MM.1S (cell line): Measurements from ENCODE around the gene BCAS3.

Experiments used
- DNase-seq: peaks from one replicate; pipeline ENCODE4 v3.0.0-alpha.2; 2015
- H2AFZ ChIP-seq: fragments of 300-600 bp; sonication (generic); 2 replicates; pipeline ENCODE4 v1.6.0; 2016; ENCODE audit warnings: antibody characterized with exemption, low read length
- H3F3A ChIP-seq: fragments of 300-600 bp; sonication (generic); 2 replicates; pipeline ENCODE4 v1.6.1; 2016; ENCODE audit warnings: mild to moderate bottlenecking, antibody characterized with exemption, low read length, moderate library complexity, mixed read lengths; ENCODE audit not compliant: insufficient read depth
- H3K27ac ChIP-seq: fragments of 300-600 bp; sonication (generic); 2 replicates; pipeline ENCODE4 v1.5.1; 2016; ENCODE audit warnings: mild to moderate bottlenecking, low read length
- H3K27me3 ChIP-seq: fragments of 300-600 bp; sonication (generic); replicated peaks from 2 replicates; pipeline ENCODE4 v1.6.0; 2016; ENCODE audit warnings: low read length; ENCODE audit not compliant: insufficient read depth
- H3K36me3 ChIP-seq: fragments of 300-600 bp; sonication (generic); replicated peaks from 2 replicates; pipeline ENCODE4 v1.6.1; 2016; ENCODE audit warnings: mild to moderate bottlenecking, low read length, mixed read lengths; ENCODE audit not compliant: insufficient read depth
- H3K4me1 ChIP-seq: fragments of 300-600 bp; sonication (generic); 2 replicates; pipeline ENCODE4 v1.6.1; 2016; ENCODE audit warnings: low read length, mixed read lengths
- H3K4me2 ChIP-seq: fragments of 300-600 bp; sonication (generic); 2 replicates; pipeline ENCODE4 v1.6.0; 2016; ENCODE audit warnings: low read depth, low read length
- H3K4me3 ChIP-seq: fragments of 300-600 bp; sonication (generic); 2 replicates; pipeline ENCODE4 v1.5.1; 2016; ENCODE audit warnings: low read length, mixed read lengths
- H3K79me2 ChIP-seq: fragments of 300-600 bp; sonication (generic); 2 replicates; pipeline ENCODE4 v1.6.1; 2016; ENCODE audit warnings: mixed run types, low read length, mixed read lengths
- H3K9ac ChIP-seq: fragments of 300-600 bp; sonication (generic); 2 replicates; pipeline ENCODE4 v1.6.1; 2016; ENCODE audit warnings: low read length, mixed read lengths
- H3K9me2 ChIP-seq: fragments of 300-600 bp; sonication (generic); replicated peaks from 2 replicates; pipeline ENCODE4 v1.6.1; 2016; ENCODE audit warnings: mild to moderate bottlenecking, low read length, mixed read lengths; ENCODE audit not compliant: insufficient read depth
- H3K9me3 ChIP-seq: fragments of 300-600 bp; sonication (generic); replicated peaks from 2 replicates; pipeline ENCODE4 v1.6.1; 2016; ENCODE audit warnings: mild to moderate bottlenecking, low read length, mixed read lengths; ENCODE audit not compliant: insufficient read depth
- H4K20me1 ChIP-seq: fragments of 300-600 bp; sonication (generic); 2 replicates; pipeline ENCODE4 v1.6.1; 2016; ENCODE audit warnings: mild to moderate bottlenecking, low read length, moderate library complexity, mixed read lengths; ENCODE audit not compliant: insufficient read depth
- EZH2 ChIP-seq: fragments of 300-600 bp; sonication (generic); optimal IDR thresholded peaks from 2 replicates; pipeline ENCODE3; 2017; ENCODE audit warnings: low read depth, mild to moderate bottlenecking, antibody characterized with exemption, low read length, mixed read lengths
- EZH2phosphoT487 ChIP-seq: fragments of 300-600 bp; sonication (generic); IDR thresholded peaks from 2 replicates; pipeline ENCODE4 v1.6.1; 2018; ENCODE audit warnings: antibody characterized with exemption, low read length
- TF ChIP-seq, protein P1 (sequence below): fragments of 300-600 bp; sonication (generic); IDR thresholded peaks from 2 replicates; pipeline ENCODE4 v1.5.1; 2016; ENCODE audit warnings: antibody characterized with exemption, low read length, mixed read lengths

Gene BCAS3

DNA sequence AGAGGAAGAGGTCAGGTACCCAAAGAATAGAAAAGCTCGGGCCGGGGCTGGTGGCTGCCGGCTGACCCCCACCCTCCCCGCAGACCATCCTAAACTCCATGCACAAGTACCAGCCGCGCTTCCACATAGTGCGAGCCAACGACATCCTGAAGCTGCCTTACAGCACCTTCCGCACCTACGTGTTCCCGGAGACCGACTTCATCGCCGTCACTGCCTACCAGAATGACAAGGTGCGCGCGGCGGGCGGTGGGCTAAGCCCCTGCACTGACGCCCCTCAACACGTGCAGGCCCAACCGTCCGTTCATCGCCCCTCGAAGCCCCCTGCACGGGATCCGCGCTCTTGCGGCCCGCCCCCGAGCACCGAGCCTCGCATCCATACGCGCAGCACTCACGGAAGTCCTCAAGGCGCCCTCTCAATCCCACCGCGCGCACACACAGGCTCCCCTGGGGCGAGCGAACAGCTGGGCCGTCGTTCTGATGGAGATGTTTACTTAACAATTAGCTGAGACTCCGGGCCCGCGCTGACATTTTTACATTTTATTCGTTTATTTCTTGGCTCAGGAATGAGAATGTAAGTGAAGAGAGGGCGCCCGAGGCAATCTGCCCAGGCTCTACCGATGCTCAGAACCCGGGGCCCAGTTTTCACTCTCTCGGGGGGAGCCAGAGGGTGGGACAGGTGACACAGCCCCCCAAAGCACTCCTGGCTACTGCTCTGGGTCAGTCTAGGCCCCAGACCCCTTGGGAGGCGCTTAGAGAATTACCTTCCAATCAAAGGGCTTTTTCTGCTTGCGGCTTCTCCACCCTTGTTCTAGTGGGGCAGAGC is 725.5 kb downstream of the BCAS3 start:
- no peak overlapping the region for H3K27ac ChIP-seq
- H4K20me1 ChIP-seq, result no peaks in the 10 kb centered on the region
- H3K4me2 ChIP-seq, result no peak overlapping the region
- H3K27me3 ChIP-seq, result peaks cover 67% of the 10 kb centered on the region
- no peaks in the 10 kb centered on the region for H3F3A ChIP-seq
- no peaks in the 10 kb centered on the region for H3K4me1 ChIP-seq
- H3K36me3 ChIP-seq, result no peaks in the 10 kb centered on the region
- no peak overlapping the region for H3K9ac ChIP-seq
- H3K4me3 ChIP-seq, result no peak overlapping the region
- TF ChIP-seq, protein P1, sequence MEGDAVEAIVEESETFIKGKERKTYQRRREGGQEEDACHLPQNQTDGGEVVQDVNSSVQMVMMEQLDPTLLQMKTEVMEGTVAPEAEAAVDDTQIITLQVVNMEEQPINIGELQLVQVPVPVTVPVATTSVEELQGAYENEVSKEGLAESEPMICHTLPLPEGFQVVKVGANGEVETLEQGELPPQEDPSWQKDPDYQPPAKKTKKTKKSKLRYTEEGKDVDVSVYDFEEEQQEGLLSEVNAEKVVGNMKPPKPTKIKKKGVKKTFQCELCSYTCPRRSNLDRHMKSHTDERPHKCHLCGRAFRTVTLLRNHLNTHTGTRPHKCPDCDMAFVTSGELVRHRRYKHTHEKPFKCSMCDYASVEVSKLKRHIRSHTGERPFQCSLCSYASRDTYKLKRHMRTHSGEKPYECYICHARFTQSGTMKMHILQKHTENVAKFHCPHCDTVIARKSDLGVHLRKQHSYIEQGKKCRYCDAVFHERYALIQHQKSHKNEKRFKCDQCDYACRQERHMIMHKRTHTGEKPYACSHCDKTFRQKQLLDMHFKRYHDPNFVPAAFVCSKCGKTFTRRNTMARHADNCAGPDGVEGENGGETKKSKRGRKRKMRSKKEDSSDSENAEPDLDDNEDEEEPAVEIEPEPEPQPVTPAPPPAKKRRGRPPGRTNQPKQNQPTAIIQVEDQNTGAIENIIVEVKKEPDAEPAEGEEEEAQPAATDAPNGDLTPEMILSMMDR, result no peak
- TF ChIP-seq EZH2, result no peak
- no peak for TF ChIP-seq EZH2phosphoT487
- H2AFZ ChIP-seq, result no peak overlapping the region
- H3K9me3 ChIP-seq, result no peaks in the 10 kb centered on the region
- DNase-seq, result no peak
- no peaks in the 10 kb centered on the region for H3K79me2 ChIP-seq
- no peaks in the 10 kb centered on the region for H3K9me2 ChIP-seq

DNA sequence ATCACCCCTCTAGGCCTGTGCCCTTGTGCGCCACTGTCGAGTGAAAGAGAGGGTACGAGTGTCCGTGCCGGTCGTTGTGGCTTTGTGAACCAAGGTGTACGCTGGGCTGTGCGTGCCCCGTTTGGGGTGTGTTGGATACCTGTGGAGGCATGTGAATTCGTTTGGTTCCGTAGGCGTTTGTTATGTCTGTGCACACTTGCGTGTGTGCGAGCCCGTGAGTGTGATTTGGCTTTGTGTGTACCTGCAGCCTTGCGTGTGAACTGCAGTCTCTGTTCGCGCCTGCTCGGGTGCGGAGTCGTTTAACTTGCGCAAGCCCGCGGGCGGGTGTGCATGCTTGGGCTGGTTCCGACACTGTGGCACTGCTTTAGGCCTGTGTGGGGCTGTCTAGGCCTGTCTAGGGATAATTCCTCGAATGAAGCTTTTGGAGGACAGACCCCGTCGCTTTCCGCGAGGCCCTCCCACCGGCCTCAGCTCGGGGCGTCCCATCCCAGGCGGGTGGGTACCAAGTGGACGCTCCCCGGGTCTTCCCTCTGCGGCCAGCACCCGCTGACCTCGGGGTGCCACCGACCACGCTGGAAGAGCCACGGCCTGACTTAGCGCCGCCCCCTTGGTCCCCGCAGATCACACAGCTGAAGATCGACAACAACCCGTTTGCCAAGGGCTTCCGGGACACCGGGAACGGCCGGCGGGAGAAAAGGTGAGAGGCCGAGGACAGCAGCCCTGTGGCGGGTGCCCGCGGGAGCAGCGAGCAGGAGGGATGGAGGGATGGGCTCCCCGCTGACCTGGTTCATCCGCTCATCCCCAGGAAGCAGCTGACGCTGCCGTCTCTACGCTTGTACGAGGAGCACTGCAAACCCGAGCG is 726.4 kb downstream of the BCAS3 start:
- no peak for DNase-seq

DNA sequence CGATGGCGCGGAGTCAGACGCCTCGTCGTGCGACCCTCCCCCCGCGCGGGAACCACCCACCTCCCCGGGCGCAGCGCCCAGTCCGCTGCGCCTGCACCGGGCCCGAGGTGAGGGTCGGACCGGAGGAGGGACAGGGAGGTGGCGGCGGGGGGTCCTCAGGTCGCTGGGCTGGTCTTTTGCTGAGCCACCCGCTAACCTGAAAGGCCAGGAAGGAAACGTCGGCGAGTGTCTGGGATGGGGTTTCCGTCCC is 726.9 kb downstream of the BCAS3 start:
- H3K36me3 ChIP-seq, result no peaks in the 10 kb centered on the region
- H3K9ac ChIP-seq, result no peak overlapping the region
- H3K4me1 ChIP-seq, result no peaks in the 10 kb centered on the region
- H3K27me3 ChIP-seq, result peaks cover 59% of the 10 kb centered on the region
- no peak for TF ChIP-seq EZH2phosphoT487
- TF ChIP-seq EZH2, result no peak
- TF ChIP-seq, protein P1, result no peak
- H3K4me2 ChIP-seq, result no peak overlapping the region
- H3F3A ChIP-seq, result no peaks in the 10 kb centered on the region
- H3K4me3 ChIP-seq, result no peak overlapping the region
- no peaks in the 10 kb centered on the region for H3K9me3 ChIP-seq
- H3K27ac ChIP-seq, result no peak overlapping the region
- H2AFZ ChIP-seq, result no peak overlapping the region
- H3K9me2 ChIP-seq, result no peaks in the 10 kb centered on the region
- H3K79me2 ChIP-seq, result no peaks in the 10 kb centered on the region
- no peaks in the 10 kb centered on the region for H4K20me1 ChIP-seq
- DNase-seq, result no peak

More for the DNA sequence above, 726.4 kb downstream of the BCAS3 start:
- no peak overlapping the region for H3K4me2 ChIP-seq
- H3K27ac ChIP-seq, result no peak overlapping the region
- no peaks in the 10 kb centered on the region for H3K79me2 ChIP-seq
- no peaks in the 10 kb centered on the region for H4K20me1 ChIP-seq
- peaks cover 65% of the 10 kb centered on the region for H3K27me3 ChIP-seq
- H3K9ac ChIP-seq, result no peak overlapping the region
- no peaks in the 10 kb centered on the region for H3K9me3 ChIP-seq
- H3K4me1 ChIP-seq, result no peaks in the 10 kb centered on the region
- H3K9me2 ChIP-seq, result no peaks in the 10 kb centered on the region
- no peak overlapping the region for H3K4me3 ChIP-seq
- no peak overlapping the region for H2AFZ ChIP-seq
- H3F3A ChIP-seq, result no peaks in the 10 kb centered on the region
- H3K36me3 ChIP-seq, result no peaks in the 10 kb centered on the region
- no peak for TF ChIP-seq EZH2phosphoT487
- TF ChIP-seq, protein P1, result no peak
- no peak for TF ChIP-seq EZH2
